ENCODE results near the gene PEAK1. TPM values are rescaled to one million over a fixed set of nuclear protein-coding genes. Genes with fewer than 3 reads are reported as not detected.

PEAK1 gene
- total and polyA plus RNA-seq, 3 donors from 2014 or later: 33.2 to 130 (median 107) TPM

DNA sequence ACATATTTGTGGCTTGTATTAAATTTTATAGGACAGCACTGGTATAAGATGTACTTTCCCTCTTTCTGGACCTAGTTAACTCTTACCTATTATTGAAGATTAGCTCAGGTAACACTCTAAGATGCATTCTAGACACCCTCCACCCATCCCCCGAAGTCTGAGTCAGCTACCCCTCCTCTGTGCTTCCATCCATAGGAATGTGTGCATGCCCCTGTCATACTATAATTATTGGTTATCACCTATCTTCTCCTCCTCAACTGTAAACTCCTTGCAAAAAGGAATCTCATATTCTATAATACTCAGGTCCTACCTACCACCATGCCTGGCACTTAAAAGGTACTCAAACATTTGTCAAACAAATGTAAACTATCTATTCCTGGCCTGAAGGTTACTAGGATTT is 3.0 kb downstream of the PEAK1 start:
- 73 to 95% methylated on average over 1 of the region's 1 CpG for WGBS, 2 donors
- Histone ChIP-seq H3K36me3 (ENCODE audit: low read depth, missing control alignments) (no peaks in the 10 kb centered on the region), H3K4me3 (no peak overlapping the region), H3K27ac (no peak overlapping the region), H3K4me1 (peaks cover 16% of the 10 kb centered on the region), H3K27me3 (no peaks in the 10 kb centered on the region), H3K9me3 (no peaks in the 10 kb centered on the region)
- intact Hi-C loops (cut with DNase I; ENCODE audit: low total_unique reads): no loop called here
- DNase-seq: no peak
- TF ChIP-seq, protein P1, sequence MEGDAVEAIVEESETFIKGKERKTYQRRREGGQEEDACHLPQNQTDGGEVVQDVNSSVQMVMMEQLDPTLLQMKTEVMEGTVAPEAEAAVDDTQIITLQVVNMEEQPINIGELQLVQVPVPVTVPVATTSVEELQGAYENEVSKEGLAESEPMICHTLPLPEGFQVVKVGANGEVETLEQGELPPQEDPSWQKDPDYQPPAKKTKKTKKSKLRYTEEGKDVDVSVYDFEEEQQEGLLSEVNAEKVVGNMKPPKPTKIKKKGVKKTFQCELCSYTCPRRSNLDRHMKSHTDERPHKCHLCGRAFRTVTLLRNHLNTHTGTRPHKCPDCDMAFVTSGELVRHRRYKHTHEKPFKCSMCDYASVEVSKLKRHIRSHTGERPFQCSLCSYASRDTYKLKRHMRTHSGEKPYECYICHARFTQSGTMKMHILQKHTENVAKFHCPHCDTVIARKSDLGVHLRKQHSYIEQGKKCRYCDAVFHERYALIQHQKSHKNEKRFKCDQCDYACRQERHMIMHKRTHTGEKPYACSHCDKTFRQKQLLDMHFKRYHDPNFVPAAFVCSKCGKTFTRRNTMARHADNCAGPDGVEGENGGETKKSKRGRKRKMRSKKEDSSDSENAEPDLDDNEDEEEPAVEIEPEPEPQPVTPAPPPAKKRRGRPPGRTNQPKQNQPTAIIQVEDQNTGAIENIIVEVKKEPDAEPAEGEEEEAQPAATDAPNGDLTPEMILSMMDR (IDR thresholded peaks at IDR 0.05): no peak
- TF ChIP-seq POLR2A (IDR thresholded peaks at IDR 0.05): no peak

DNA sequence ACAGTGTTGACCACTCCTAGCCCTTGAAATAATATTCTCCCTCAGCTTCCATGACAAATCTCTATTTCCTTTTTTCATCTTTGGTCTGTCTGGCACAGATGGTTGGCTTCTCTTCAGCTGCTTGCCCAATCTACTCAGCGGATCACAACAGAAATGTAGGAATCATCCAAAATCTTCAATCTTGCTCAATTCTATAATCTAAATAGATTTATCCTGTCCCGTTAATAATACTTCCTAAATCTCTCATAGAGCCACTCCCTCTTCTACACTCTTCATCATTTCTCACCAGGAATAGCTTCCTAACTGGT is 3.8 kb downstream of the PEAK1 start:
- Histone ChIP-seq H3K4me3 (no peak overlapping the region), H3K4me1 (peaks cover 16% of the 10 kb centered on the region), H3K27ac (peak overlapping the region in 1 of 2 donors; percentile 29), H3K36me3 (ENCODE audit: low read depth, missing control alignments) (no peaks in the 10 kb centered on the region), H3K9me3 (no peaks in the 10 kb centered on the region), H3K27me3 (no peaks in the 10 kb centered on the region)
- 72 to 90% methylated on average over 2 of the region's 2 CpGs for WGBS, 2 donors
- TF ChIP-seq, protein P1 (IDR thresholded peaks at IDR 0.05): no peak
- no peak for TF ChIP-seq POLR2A (IDR thresholded peaks at IDR 0.05)
- intact Hi-C loops (cut with DNase I; ENCODE audit: low total_unique reads): no loop called here
- DNase-seq: no peak

DNA sequence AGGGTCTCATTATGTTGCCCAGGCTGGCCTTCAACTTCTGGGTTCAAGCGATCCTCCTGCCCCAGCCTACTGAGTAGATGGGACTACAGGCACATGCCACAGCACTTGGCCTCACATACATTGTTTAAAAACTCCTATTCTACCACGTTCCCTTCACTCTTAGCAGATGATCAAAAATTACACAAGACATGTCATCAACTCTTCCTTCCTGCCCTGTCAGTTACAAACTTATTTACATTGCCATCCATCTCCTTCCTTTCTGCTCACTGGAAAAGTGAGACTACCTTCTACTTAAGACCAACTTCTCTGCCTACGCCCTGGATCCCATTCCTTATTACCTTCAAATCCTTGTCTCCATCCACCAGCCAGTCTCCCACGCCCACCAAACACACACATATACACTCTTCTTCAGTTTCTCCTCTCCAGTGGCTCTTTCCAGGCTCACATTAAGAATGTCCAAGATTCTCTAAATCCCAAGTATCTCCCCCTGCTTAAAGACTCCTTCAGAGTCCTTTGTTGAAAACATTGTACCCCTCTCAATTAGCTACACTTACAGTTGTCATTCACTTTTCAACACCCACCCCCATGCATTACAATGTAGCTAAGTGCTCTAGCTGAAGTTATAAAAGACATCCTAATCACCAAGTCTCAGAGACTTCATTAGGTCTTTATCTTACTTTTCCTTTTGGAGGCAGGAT is 4.3 kb downstream of the PEAK1 start:
- DNase-seq: no peak
- TF ChIP-seq, protein P1 (IDR thresholded peaks at IDR 0.05): no peak
- no peak for TF ChIP-seq POLR2A (IDR thresholded peaks at IDR 0.05)
- Histone ChIP-seq H3K27me3 (no peaks in the 10 kb centered on the region), H3K36me3 (ENCODE audit: low read depth, missing control alignments) (no peaks in the 10 kb centered on the region), H3K4me1 (peaks cover 16% of the 10 kb centered on the region), H3K27ac (peak overlapping the region in 1 of 2 donors; percentile 44), H3K4me3 (no peak overlapping the region), H3K9me3 (no peaks in the 10 kb centered on the region)
- 82 to 86% methylated on average over 4 of the region's 4 CpGs for WGBS, 2 donors
- intact Hi-C loops (cut with DNase I; ENCODE audit: low total_unique reads): no loop called here

GRCh38 chr15:77414789-77415442 is 5.0 kb downstream of the PEAK1 start:
- WGBS, 2 donors: 71 to 74% methylated on average over 2 of the region's 2 CpGs
- Histone ChIP-seq H3K36me3 (ENCODE audit: low read depth, missing control alignments) (no peaks in the 10 kb centered on the region), H3K27ac (peak overlapping the region in 1 of 2 donors; percentile 44), H3K4me1 (peaks cover 16% of the 10 kb centered on the region), H3K9me3 (no peaks in the 10 kb centered on the region), H3K4me3 (no peak overlapping the region), H3K27me3 (no peaks in the 10 kb centered on the region)
- TF ChIP-seq, protein P1 (IDR thresholded peaks at IDR 0.05): no peak
- no peak for TF ChIP-seq POLR2A (IDR thresholded peaks at IDR 0.05)
- intact Hi-C loops (cut with DNase I; ENCODE audit: low total_unique reads): no loop called here
- no peak for DNase-seq
